ENCODE data around the gene PROM1. TPM values are rescaled to one million over a fixed set of nuclear protein-coding genes. Genes with fewer than 3 reads are reported as not detected.

The PROM1 gene
- polyA plus RNA-seq, 2 of the 4 experiments (the other 2 are of a cell fraction), result 0.03 to 0.14 TPM

DNA sequence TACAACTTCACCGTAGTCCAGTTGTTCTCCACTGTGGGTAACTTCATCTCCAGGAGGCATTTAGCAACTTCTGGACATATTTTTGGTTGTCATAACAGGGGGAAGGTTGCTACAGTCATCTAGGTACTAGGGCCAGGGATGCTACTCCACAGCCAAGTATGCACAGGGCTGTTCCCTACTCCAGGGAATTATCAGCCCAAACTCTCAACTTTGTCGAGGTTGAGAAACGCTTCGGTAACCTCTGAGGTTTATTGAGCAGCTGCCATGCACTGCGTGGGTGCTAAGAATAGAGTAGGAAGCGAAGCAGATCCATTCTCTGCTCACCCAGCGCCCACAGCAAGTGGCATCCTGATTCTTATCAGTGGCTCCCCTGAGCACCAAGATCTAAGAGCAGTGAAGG lies 153.5 kb downstream of the PROM1 start (continued):
- no peak for TF ChIP-seq CBX2 (IDR thresholded peaks at IDR 0.05; ENCODE audit: borderline replicate concordance, low read depth)
- TF ChIP-seq KDM5A (IDR thresholded peaks at IDR 0.05), result no peak
- no peak for TF ChIP-seq ESRRA (IDR thresholded peaks at IDR 0.05; ENCODE audit: borderline replicate concordance, low read length)
- TF ChIP-seq HOXB13 (CRISPR knock-in tag; IDR thresholded peaks at IDR 0.05; ENCODE audit: low read depth), result no peak
- no peak for TF ChIP-seq ZSCAN20 (CRISPR knock-in tag; IDR thresholded peaks at IDR 0.05)
- TF ChIP-seq GATA3 (IDR thresholded peaks at IDR 0.05; ENCODE audit: borderline replicate concordance), result no peak

- Histone ChIP-seq H3K4me3 (no peak overlapping the region), H3K9me3 (no peaks in the 10 kb centered on the region), H3K27ac (no peak overlapping the region), H3K4me1 (no peaks in the 10 kb centered on the region), H3K4me2 (no peak overlapping the region)
- CTCF ChIA-PET, result interaction anchor here (1.6 to 3.4 kb wide), 2 partner anchors 26 to 47 kb away, joined by 7 to 13 read pairs; no protein-coding TSS in a partner anchor
- TF ChIP-seq HEYL (CRISPR knock-in tag; IDR thresholded peaks at IDR 0.05) (no peak), NR3C1 (IDR thresholded peaks at IDR 0.05) (no peak), CEBPB (IDR thresholded peaks at IDR 0.05) (no peak), ZC3H11A (IDR thresholded peaks at IDR 0.05) (no peak), CBX8 (IDR thresholded peaks at IDR 0.05) (no peak), POLR2A (IDR thresholded peaks at IDR 0.05; ENCODE audit: low read length) (no peak), PHF8 (IDR thresholded peaks at IDR 0.05; ENCODE audit: borderline replicate concordance, low read depth) (no peak), KDM5A (IDR thresholded peaks at IDR 0.05) (no peak), HDAC2 (IDR thresholded peaks at IDR 0.05) (no peak), PBX3 (IDR thresholded peaks at IDR 0.05) (no peak), EP300 (IDR thresholded peaks at IDR 0.05) (no peak), ESRRA (IDR thresholded peaks at IDR 0.05; ENCODE audit: borderline replicate concordance, low read length) (no peak), RCOR1 (IDR thresholded peaks at IDR 0.05; ENCODE audit: low read depth, low read length) (no peak), TP53 (CRISPR knock-in tag; IDR thresholded peaks at IDR 0.05) (no peak), FOSB (CRISPR knock-in tag; IDR thresholded peaks at IDR 0.05) (no peak), HOXB5 (CRISPR knock-in tag; IDR thresholded peaks at IDR 0.05) (no peak)
- no peak for ATAC-seq
- POLR2A ChIA-PET, result no interaction called here
- WGBS (ENCODE audit: missing lambda C conversion rate), result 61% methylated on average over 3 of the region's 3 CpGs
- FAIRE-seq, result no peak
- no peak for DNase-seq (ENCODE audit: low read depth in 1 of 2, low spot score in 1 of 2)
These were observed 154.3 kb downstream of the PROM1 start for GRCh38 chr4:15929540-15929939.

DNA sequence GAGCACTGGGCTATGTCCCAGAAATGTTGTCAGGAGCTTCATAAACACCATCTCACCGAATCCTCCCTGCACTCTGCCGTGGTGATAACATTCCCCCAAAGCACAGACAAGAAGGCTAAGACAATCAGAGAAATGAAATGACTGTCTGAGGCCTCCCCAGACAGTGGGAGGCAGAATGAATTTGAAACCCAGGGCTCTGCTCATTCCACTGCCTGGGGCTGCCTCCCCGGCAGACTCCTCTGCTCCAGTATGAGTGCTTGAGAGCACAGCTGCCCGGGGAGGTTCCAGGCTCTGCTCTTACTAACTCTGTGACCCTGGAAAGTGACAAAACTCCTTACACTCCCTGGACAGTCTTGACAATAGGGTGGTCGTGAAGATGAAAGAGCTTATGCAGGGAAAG lies 154.9 kb downstream of the PROM1 start:
- ATAC-seq (no peak), FAIRE-seq (no peak), DNase-seq (ENCODE audit: low read depth in 1 of 2, low spot score in 1 of 2) (no peak)
- H3K9me3 ChIP-seq, result no peaks in the 10 kb centered on the region
- WGBS (ENCODE audit: missing lambda C conversion rate), result 97% methylated on average over 3 of the region's 5 CpGs
- H3K4me2 ChIP-seq, result no peak overlapping the region
- H3K4me3 ChIP-seq, result no peak overlapping the region
- TF ChIP-seq KDM5A (IDR thresholded peaks at IDR 0.05), result no peak
- no peak for TF ChIP-seq ZSCAN20 (CRISPR knock-in tag; IDR thresholded peaks at IDR 0.05)
- TF ChIP-seq TP53 (CRISPR knock-in tag; IDR thresholded peaks at IDR 0.05), result no peak
- no peak for TF ChIP-seq HOXB13 (CRISPR knock-in tag; IDR thresholded peaks at IDR 0.05; ENCODE audit: low read depth)
- no peak for TF ChIP-seq POLR2AphosphoS2 (conservative IDR thresholded peaks at IDR 0.05; ENCODE audit: low read length)
- TF ChIP-seq CTCF (IDR thresholded peaks at IDR 0.05), result no peak
- TF ChIP-seq RAD21 (conservative IDR thresholded peaks at IDR 0.05 in 1 of 2, IDR thresholded peaks at IDR 0.05 in 1 of 2), result no peak
- no peak for TF ChIP-seq RARB (CRISPR knock-in tag; IDR thresholded peaks at IDR 0.05)
- TF ChIP-seq PBX3 (IDR thresholded peaks at IDR 0.05), result no peak
- no peak for TF ChIP-seq BHLHE40 (IDR thresholded peaks at IDR 0.05; ENCODE audit: low read depth, low read length)
- POLR2A ChIA-PET, result no interaction called here
- no peak overlapping the region for H3K27ac ChIP-seq
- CTCF ChIA-PET, result interaction anchor here (1.6 to 3.4 kb wide), 2 partner anchors 27 to 46 kb away, joined by 7 to 13 read pairs; no protein-coding TSS in a partner anchor
- no peaks in the 10 kb centered on the region for H3K4me1 ChIP-seq
